ENCODE results near the gene FAM216B.

DNA sequence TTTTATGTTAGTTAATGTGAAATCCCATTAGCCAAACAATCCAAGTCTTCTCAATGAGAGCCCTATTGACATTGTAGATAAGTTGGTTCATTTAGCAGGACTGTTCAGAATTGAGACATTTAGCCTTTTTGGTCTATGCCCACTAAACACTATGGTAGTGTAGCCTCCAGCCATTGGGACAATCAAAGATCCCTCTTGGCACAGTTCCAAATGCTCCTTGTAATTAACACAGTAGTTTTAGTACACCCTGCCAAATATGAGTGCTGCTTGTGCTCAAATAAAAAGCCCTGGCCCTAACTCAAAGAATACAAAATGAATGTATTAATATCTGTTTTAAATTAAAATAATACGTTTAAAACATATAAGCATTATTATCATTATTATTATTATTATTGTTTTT is 15.4 kb upstream of the FAM216B start:
- TF ChIP-seq, protein P1, sequence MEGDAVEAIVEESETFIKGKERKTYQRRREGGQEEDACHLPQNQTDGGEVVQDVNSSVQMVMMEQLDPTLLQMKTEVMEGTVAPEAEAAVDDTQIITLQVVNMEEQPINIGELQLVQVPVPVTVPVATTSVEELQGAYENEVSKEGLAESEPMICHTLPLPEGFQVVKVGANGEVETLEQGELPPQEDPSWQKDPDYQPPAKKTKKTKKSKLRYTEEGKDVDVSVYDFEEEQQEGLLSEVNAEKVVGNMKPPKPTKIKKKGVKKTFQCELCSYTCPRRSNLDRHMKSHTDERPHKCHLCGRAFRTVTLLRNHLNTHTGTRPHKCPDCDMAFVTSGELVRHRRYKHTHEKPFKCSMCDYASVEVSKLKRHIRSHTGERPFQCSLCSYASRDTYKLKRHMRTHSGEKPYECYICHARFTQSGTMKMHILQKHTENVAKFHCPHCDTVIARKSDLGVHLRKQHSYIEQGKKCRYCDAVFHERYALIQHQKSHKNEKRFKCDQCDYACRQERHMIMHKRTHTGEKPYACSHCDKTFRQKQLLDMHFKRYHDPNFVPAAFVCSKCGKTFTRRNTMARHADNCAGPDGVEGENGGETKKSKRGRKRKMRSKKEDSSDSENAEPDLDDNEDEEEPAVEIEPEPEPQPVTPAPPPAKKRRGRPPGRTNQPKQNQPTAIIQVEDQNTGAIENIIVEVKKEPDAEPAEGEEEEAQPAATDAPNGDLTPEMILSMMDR (optimal IDR thresholded peaks at IDR 0.05 in 1 of 3, IDR thresholded peaks at IDR 0.05 in 1 of 3, conservative IDR thresholded peaks at IDR 0.05 in 1 of 3; ENCODE audit: extremely low read depth in 1 of 3, insufficient read depth in 2 of 3, low read length in 3 of 3), result no peak
- TF ChIP-seq EZH2 (IDR thresholded peaks at IDR 0.05; ENCODE audit: low read length), result no peak

All from keratinocyte (primary cell).